GM19025 (cell line): ENCODE results near the gene PYY.

ENCODE experiments used
- ATAC-seq: cut with Tn5 transposase; IDR thresholded peaks from one replicate; pipeline ENCODE4 v1.9.1; 2021; ENCODE audit warnings: mild to moderate bottlenecking, low read depth, moderate library complexity; ENCODE audit not compliant: unreplicated experiment

PYY gene

DNA sequence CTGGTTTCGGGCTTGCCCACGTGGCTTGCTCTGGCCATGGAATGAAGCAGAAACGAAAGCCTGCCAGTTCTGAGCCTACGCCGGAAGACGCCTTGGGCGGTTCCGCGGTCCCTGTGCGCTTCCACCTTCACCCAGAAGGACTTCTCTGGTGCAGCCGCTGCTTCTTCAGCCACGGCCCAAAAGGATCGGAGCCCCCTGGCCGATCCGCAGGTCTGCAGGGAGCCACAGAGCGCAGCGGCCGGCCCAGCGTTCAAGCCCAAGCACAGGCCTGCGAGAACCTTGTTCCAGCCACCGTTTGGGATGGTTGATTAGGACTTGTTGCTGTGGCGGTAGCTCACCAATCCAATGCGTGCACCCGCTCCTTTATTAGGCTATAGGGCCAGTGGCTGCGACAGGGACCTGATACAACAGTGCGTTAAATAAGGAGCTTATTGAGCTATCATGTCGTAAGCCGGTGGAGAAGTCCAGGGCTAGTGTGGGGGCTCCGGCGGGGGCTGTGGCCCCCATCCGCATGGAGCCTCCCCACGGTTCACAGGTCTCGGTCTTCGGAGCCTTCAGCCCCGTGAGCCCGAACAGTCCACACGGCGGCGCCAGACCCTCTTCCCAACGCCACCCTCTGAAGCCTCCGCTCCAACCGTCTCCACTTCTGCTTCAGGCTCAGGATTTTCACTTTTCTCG is 36.3 kb downstream of the PYY start:
- peak; percentile 75 for ATAC-seq

DNA sequence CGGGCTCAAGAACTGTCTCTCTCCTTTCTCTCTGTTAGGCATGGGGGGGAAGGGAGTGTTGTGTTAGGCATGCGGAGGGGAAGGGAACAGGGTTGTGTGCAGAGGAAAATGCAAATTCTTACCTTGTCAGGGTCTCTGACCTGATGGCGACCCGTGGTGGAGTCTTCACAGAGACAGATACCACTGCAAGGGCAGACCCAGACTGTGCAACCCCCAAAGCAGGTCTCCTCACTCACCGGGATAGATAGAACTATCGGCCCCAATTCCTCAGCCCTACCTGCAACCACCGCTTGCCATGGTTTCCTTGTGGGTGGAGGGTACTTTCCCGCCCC is 36.8 kb downstream of the PYY start:
- no peak for ATAC-seq

DNA sequence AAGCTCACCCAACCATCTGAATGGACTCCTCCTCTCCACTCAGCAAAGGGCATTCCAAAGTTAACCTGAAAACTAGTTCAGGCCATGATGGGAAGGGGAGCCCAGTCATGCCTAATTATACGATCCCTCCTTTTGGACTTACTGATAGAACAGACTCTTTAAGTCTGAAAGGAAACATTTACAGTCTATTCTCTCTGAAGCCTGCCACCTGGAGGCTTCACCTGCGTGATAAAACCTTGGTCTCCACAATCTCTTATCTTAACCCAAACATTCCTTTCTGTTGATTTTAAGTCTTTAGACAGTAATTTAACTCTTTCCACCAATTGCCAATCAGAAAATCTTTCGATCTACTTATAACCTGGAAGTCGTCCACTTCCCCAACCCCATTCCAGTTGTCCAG is 37.4 kb downstream of the PYY start:
- no peak for ATAC-seq

DNA sequence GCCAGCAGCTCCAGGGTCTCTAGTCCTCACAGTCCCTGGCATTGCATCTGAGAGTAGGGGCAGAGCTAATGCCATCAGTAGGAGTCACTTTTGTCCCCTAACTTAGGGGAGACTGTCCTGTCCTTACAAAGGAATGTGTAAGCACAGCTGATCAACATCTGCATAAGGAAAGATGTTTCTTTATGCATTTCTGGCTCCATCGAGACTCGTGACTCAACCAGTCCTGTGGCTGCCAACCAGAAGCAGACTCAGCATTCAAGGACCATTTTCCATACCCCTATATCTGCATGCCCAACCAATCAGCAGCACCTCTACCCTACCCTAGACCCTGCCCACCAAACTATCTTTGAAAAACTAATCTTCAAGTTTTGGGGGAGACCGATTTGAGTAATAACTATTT is 38.2 kb downstream of the PYY start:
- no peak for ATAC-seq

DNA sequence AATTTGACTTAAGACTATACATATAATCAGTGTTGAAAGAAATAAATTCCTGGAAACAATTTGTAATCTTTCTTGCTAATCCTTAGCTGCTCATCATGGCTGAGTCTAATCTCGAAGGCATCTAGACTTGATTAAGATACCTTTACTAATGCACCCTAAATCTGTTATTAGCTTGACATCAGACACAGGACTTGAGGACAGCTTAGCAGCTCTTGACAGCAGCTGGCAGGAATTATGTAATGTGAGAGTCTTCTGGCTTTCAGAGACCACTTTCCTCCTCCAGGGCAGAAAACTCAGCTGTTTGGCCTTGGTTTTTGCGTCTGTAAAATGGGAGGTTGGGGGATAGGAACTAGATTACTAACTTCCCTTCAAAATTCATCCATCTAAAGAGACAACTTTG is 39.3 kb downstream of the PYY start:
- no peak for ATAC-seq

DNA sequence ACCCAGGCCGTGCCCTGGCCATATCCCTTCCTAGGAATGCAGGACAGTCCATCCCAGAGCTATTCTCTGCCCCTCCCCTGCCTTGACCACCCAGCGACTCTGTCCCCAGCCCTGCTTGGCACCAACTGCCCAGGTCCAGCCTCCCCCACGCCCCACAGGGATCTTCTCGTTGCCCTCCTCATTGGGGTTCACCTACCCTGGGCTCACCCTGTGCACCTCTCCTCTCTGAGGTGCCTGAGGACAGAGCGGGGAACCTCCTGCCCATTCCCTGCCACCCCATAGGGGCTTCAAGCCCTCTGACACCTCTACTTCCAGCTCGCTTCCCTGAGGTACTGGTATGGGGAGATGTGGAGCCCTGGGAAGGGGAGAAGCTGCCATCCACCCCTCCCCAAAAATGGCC is 40.2 kb downstream of the PYY start:
- no peak for ATAC-seq

DNA sequence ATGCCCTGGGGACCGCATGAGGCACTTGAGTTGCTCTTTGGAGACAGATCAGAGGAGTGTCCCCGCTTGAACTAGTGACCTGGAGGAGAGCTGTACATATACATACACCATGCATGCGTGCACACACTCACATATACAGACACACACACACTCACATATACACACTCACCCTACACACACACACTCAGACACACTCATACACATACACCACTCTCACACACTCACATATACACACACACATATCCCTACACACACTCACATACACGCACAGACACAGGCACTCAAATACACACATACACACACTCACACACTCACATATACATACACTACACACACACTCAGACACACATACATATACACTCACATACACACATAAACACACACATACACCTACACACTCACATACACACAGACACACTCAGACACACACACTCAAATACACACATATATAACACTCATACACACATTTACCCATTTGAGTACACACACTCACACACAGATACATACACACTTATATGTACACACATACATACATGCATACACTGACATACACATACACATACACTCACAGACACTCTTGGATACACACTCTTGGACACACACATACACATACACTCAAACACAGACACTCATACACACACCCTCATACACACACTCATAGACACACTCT is 41.0 kb downstream of the PYY start:
- ATAC-seq, result no peak

DNA sequence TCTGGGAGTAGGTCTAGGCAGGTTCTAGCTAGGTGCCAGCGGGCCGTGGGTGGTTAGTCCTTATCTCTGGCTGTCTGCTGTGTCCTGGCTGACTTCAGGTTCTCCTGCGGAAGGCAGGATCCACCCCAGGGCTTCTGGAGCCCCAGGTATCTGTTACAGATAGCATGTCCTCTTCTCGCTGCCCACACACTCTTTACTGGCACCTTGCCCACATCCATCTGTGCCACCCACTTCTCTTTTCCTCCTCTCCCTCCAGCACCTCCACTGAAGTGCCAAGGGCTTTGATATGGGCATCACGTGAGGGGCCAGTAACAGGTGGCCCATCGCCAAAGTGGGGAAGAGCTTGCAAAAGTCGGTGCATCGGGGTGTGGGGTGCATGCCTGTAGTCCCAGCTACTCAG is 41.8 kb downstream of the PYY start:
- no peak for ATAC-seq

DNA sequence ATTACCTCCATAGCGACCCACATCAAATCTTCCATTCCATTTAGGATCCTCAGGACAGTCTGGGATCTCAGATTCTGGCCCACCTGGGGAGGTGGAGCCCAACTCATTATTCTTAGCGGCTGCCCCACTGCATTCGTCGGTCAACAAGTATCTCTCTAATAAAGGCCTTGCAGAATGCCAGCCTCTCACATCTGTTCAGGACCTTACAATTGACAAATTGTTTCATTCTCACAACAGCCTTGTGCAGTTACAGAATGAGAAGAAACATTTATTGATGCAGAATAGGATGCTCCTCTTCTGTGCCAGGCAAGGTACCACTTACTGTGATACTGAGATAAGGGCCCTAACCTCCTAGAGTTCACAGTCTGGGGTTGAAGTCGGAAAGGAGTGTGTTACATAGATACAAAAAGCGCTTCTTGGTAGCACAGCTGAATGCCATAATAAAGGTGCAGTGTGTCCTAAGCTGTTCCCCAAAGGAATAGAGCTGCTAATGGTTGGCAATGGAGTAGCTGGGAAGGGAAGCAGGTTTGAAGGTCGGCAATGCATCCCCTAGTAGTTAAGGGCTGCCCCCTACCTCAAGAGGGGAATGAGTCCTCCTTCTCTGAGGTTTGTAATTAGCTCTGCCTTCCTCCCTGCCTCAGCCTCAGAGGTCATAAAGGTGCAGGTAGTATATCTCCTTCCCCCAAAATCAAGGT is 44.1 kb downstream of the PYY start:
- no peak for ATAC-seq

DNA sequence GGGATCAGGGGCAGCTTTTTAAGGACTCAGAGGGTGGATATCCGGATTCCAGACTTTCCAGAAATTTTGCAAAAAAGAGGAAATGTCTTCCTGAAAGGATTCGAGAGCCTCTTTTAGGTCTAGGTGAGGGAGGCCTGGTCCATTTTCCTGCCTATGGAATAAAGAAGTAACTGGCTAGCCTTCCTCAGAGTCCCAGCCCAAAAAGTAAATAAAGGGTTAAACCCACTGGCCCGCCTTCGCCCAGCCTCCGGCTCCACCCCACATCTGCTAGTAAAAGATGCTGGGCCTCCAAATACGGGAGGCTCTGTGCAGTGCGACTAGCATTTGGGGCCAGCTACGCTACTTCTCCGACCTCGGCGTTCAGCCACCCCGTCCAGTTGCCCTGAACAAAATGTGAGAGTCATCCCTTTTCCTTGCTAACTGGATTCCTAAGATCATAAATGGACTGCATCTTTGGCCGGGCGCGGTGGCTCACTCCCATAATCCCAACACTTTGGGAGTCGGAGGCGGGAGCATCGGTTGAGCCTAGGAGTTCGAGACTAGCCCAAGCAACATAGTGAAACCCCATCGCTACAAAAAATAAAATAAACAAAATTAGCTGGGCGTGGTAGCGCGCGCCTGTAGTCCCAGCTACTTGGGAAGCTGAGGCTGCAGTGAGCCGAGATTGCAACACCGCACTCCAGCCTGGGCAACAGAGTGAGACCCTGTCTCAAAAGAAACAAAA is 45.6 kb downstream of the PYY start:
- no peak for ATAC-seq

DNA sequence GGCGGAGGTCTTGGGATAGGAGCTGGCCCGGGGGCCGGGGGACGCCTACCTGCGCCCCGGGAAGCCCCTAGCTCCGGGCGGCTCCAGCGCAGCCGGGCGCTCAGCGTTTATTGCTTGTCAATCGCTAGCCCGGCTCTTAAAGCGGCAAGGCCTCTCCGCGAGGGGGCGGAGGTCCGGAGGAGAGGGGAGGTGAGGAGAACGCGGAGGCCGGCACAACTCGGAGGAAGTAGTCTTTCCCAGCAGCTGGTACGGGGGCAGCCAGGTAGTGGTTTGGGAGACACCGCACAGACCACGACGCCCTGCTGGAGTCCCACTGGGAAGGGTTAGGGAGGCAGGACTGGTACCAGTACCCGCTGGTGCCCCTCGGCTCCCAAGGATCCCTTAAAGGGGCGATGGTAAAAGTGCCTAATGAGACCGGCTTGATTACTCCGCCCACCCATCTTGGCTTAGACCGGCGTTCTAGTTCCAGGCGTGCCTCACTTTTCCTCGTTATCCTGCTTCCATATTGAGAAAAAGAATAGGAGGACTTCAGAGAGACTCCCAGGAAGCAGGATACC is 46.2 kb downstream of the PYY start, which contains the start of gene MPP2:
TSS of gene MPP2 (minus strand) at position 112 of the 557 bp plus-strand sequence. CDS start 3,076 bp downstream, outside the sequence.
- ATAC-seq, result no peak

DNA sequence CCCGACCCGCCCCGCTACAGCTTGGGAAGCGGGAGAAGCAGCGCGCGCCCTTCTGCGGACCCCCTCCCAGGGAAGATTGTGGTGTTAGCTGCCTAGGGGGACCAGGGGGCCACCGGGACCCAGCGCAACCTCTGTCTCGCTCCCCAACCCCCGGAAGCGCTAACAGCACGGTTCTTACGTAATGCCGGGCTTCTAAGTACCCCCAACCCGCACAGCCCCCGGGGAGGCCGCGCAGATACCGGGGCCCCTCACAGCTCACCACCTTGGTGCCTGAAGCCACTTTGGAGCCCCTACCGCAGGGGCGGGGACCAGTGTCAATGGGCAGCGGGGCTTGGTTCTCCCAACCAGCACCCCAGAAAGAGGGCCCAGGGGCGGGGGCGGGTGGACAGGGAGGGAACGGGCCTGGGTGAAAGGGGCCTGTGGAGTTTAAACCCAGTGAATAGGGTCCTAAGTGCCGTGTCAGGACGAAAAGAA is 46.8 kb downstream of the PYY start:
- ATAC-seq, result no peak

DNA sequence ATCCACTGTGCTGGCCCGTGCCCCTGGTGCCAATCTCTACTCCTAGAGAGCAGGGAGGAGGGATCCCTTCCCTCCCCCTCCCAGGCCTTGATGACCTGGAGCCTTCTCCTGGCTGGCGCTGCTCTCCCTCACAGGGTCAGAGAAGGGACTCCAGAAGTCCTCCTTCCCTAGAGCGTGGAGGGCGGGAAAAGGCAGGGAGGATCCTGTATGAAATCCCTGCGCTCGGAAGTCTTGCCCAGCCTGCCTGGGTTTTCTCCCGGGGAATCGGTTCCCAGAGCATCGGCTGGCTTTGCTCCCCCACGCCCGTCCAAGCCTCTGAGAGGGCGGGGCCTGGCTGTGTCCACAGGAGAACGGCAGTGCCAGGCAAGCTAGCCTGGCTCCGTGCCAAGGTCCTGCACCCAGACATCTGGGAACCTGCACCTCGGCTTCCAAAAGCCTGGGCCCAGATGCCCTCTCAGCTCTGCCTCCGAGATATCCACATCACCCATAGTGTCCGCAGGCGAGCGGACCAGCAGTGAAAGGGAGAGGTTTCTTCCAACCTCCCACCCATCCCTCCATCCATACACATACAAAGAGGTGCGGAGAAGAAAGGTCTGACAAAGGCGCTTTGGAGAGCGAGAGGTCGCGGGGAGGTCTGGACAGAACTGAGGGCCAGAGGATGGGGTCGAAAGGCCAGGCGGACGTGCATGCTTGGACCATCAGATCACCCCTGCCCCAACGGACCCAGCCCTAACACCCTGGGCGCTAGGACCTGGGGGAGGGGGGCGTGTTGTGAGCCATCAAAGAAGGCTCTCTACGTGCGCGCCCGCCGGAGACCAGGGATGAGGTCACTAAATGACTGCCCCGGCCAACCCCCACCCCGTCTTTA is 47.5 kb downstream of the PYY start:
- ATAC-seq, result no peak

DNA sequence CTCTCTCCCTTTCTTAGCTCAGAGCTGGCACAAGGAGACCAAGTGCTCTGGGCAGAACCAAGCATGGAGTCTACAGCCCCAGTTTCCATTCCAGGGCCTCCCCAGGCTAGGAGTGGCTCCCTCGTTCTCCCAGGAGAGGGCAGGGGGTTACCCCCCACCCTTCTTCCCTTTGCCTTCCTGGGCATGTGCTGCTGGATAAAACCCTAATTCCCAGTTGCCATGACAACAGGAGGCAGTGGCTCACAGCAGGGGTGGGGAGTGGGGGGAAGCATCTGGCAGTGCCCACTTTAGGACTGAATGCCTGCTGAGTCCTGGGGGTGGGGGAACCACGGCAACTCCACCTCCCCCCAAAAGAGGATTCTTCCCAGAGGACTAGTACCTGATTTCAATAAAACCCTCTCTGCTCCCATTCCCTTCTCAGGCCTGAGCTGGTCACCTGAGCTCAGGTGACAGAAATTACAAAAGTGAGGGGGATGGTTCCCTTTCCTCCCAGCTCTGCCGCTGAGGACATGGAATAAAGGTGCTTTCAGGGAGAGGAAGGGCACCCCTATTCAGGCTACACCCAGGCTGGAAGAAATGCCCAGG is 48.2 kb downstream of the PYY start:
- no peak for ATAC-seq
